ENCODE results near the gene IGSF8.
A peak's percentile ranks its signal among the peaks of the same experiment; 100 is the strongest.
"Not testable (repeated sequence)": the region's sequence is repeated elsewhere in the genome, so short reads cannot be mapped to it uniquely, and the experiment has no call there.

The IGSF8 gene

DNA sequence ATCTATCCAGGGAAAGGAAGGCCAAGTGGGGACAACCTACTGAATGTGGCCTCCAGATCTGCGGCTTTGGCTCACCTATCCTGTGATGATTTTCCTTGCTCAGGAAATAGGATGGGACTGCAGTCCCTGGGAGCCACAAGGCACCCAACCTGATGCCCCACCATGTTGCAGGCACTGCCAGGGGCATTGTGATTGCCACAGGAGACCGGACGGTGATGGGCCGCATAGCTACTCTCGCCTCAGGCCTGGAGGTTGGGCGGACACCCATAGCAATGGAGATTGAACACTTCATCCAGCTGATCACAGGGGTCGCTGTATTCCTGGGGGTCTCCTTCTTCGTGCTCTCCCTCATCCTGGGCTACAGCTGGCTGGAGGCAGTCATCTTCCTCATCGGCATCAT is 29.0 kb upstream of the IGSF8 start:
- no peak for DNase-seq (ENCODE audit: low read depth in 2 of 2)

DNA sequence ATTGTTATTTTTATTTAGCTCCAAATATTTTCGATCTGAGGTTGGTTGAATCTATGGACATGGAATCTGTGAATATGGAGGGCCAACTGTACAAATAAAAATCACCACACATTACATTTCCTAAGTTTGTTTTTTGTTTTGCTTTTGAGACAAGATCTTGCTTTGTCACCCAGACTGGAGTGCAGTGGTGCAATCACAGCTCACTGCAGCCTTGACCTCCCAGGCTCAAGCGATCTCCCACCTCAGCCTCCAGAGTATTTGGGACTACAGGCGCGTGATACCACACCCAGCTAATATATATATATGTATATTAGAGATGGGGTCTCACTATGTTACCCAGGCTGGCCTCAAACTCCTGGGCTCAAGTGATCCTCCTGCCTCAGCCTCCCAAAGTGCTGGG is 27.9 kb upstream of the IGSF8 start:
- not testable (repeated sequence) for H3K4me3 ChIP-seq (replicated peaks in 1 of 2; ENCODE audit: low read depth in 2 of 2, low read length in 2 of 2); DNase-seq (ENCODE audit: low read depth in 2 of 2)

More for the DNA sequence above, 29.0 kb upstream of the IGSF8 start:
- TF ChIP-seq, protein P1, sequence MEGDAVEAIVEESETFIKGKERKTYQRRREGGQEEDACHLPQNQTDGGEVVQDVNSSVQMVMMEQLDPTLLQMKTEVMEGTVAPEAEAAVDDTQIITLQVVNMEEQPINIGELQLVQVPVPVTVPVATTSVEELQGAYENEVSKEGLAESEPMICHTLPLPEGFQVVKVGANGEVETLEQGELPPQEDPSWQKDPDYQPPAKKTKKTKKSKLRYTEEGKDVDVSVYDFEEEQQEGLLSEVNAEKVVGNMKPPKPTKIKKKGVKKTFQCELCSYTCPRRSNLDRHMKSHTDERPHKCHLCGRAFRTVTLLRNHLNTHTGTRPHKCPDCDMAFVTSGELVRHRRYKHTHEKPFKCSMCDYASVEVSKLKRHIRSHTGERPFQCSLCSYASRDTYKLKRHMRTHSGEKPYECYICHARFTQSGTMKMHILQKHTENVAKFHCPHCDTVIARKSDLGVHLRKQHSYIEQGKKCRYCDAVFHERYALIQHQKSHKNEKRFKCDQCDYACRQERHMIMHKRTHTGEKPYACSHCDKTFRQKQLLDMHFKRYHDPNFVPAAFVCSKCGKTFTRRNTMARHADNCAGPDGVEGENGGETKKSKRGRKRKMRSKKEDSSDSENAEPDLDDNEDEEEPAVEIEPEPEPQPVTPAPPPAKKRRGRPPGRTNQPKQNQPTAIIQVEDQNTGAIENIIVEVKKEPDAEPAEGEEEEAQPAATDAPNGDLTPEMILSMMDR (IDR thresholded peaks at IDR 0.05; ENCODE audit: low read depth, low read length): no peak
- no peak overlapping the region for H3K4me3 ChIP-seq (replicated peaks in 1 of 2; ENCODE audit: low read depth in 2 of 2, low read length in 2 of 2)

DNA sequence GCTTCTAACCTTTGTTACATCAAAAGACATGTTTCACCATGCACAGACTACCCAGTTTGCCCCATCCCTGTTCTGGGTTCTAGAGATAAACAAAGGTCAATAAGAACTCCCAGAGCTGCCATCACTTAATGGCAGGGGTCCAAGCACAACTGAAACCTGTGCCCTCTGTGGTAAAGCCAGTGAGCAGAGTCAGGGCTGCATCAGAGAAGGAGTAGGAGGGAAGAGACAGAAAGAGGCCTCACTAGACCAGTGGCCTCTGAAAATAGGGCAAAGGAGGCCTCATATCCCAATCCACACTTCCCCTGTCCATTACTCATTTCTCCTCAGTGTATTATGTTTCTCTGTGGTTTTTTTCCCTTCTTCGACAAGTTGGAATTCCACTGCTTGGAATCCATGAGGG is 27.3 kb upstream of the IGSF8 start:
- TF ChIP-seq, protein P1 (IDR thresholded peaks at IDR 0.05; ENCODE audit: low read depth, low read length): no peak
- no peak overlapping the region for H3K4me3 ChIP-seq (replicated peaks in 1 of 2; ENCODE audit: low read depth in 2 of 2, low read length in 2 of 2)
- DNase-seq (ENCODE audit: low read depth in 2 of 2): peak; percentile 26 to 46

DNA sequence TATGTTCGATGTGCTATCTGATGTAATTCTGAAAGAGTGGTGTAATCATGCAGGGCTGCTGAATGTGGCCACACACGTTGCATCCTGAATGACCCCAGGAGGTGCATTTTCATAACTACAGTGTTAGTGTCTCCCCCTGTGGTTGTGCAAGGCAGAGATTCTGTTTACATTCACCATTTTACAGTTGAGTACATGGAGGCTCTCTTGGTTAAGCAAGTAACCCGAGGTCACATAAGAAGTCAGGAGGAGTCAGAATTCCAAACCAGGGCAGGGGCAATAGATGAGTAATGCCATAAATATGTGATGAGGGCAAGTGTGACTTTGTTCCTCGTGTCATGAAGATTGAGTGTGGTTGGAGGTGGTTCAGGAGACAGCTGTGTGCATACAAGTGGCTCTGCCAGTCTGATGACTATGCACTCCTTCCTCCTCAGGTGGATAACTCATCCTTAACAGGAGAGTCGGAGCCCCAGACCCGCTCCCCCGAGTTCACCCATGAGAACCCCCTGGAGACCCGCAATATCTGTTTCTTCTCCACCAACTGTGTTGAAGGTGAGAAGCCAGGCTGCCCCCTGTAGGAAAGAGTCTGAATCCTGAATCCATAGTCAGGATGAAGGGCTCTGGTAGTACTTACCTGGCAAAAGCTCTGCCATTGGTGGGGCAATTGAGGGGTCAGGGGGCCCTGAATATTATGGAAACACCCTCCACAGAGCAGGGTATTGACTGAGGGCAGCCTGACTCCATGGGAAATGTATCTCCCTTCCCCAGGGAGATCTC is 26.5 kb upstream of the IGSF8 start:
- DNase-seq (ENCODE audit: low read depth in 2 of 2): peak; percentile 57 to 83
- TF ChIP-seq, protein P1 (IDR thresholded peaks at IDR 0.05; ENCODE audit: low read depth, low read length): peak; percentile 10
- no peak overlapping the region for H3K4me3 ChIP-seq (replicated peaks in 1 of 2; ENCODE audit: low read depth in 2 of 2, low read length in 2 of 2)

DNA sequence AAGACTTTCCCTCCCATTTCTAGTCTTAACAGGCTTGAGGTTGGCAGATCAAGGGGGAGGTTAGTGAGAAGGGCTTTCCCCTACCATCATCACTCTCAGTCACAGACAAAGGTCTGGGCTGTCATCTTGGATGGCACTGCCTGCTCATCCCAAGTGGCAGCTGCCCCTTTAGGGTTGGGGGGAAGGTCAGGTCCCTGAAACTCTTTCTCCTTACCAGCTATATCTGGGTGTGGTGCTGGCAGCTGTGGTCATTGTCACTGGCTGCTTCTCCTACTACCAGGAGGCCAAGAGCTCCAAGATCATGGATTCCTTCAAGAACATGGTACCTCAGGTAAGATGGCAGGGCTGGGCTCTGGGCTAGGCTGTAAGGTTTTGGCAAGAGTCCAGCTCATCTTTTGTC is 25.3 kb upstream of the IGSF8 start:
- DNase-seq (ENCODE audit: low read depth in 2 of 2): no peak
- H3K4me3 ChIP-seq (replicated peaks in 1 of 2; ENCODE audit: low read depth in 2 of 2, low read length in 2 of 2): no peak overlapping the region
- TF ChIP-seq, protein P1 (IDR thresholded peaks at IDR 0.05; ENCODE audit: low read depth, low read length): no peak

DNA sequence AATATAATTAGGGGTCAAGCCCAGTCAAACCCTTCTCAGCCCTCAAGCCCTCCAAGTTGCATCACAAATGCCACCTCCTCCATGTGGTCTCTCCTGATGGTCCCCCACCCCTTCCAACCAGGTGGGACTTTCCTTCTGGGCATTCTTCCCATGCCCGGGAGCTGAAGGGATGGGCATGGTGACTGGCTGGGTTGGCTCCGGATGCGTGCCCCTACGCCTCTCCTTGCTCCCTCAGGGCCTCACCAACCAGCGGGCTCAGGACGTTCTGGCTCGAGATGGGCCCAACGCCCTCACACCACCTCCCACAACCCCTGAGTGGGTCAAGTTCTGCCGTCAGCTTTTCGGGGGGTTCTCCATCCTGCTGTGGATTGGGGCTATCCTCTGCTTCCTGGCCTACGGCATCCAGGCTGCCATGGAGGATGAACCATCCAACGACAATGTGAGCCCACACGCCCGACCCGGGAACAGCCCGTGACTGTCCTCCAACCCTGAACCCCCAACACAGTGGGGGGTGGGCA is 24.6 kb upstream of the IGSF8 start:
- H3K4me3 ChIP-seq (replicated peaks in 1 of 2; ENCODE audit: low read depth in 2 of 2, low read length in 2 of 2): no peak overlapping the region
- TF ChIP-seq, protein P1 (IDR thresholded peaks at IDR 0.05; ENCODE audit: low read depth, low read length): no peak
- DNase-seq (ENCODE audit: low read depth in 2 of 2): no peak

DNA sequence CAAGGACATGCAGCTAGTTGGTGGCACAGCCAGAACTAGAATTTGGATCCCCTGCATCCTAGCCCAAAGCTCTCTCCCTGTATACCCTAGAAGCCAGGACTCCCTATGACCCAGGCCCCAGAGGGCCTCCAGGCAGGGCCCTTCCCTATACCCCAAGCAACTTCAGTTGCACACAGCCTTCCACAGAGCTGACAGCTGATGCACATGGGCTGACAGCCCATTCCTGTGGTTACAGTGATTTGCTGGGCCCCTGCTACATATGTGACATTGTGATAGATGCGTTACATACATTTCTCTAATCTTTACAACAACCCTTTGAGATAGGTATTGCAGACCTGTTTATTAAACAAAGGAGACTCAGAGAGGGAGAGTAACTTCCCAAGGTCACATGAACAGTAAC is 23.0 kb upstream of the IGSF8 start:
- no peak overlapping the region for H3K4me3 ChIP-seq (replicated peaks in 1 of 2; ENCODE audit: low read depth in 2 of 2, low read length in 2 of 2)
- TF ChIP-seq, protein P1 (IDR thresholded peaks at IDR 0.05; ENCODE audit: low read depth, low read length): no peak
- DNase-seq (ENCODE audit: low read depth in 2 of 2): no peak

Data from cardiac fibroblast (primary cell).